Subcutaneous adipose tissue (tissue), 4 donors: Measurements from ENCODE around the gene SELENOM. TPM values are rescaled to one million over a fixed set of nuclear protein-coding genes. Genes with fewer than 3 reads are reported as not detected.

Experiments used
- total RNA-seq, 4 donors: library from RNA; depleted of rRNA; stranded (reverse); fragments of >200 nt; gene quantifications; one replicate each; pipeline ENCODE4 v1.1.0, GENCODE V29; 2016
- TF ChIP-seq, protein P1 (sequence below): fragments of 450-650 bp; IDR thresholded peaks from one replicate; pipeline ENCODE4 v1.5.1; 2016; ENCODE audit warnings: low read depth, mild to moderate bottlenecking, control low read depth, antibody characterized with exemption, moderate library complexity

The SELENOM gene
- total RNA-seq, 4 donors from 2014 or later = 226 to 360 (median 279) TPM

DNA sequence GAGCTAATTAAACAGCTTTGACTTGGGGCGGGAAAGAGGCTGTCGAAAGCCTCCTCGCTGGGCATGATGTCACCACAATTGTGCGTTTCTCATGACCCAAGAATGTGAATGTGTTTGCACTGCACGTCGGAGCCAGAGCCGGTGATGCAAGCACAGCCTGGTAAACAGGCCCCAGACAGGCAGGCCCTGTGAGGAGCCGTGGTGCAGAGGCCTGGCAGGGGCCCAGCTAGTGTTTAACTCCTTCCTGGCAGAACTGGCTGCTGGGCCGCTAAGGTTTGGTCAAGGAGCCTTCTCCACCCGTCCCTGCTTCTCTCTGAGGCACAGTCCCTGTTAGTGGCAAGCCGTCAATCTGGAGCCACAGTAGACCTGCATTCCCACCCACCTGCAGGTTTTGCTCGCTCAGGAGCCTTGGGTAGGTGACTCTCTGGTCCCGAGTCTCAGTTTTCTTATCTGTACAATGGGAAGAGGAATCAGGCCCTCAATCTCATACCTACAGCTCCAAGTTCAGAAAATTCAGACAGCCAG lies 51.7 kb downstream of the SELENOM start:
- TF ChIP-seq, protein P1, sequence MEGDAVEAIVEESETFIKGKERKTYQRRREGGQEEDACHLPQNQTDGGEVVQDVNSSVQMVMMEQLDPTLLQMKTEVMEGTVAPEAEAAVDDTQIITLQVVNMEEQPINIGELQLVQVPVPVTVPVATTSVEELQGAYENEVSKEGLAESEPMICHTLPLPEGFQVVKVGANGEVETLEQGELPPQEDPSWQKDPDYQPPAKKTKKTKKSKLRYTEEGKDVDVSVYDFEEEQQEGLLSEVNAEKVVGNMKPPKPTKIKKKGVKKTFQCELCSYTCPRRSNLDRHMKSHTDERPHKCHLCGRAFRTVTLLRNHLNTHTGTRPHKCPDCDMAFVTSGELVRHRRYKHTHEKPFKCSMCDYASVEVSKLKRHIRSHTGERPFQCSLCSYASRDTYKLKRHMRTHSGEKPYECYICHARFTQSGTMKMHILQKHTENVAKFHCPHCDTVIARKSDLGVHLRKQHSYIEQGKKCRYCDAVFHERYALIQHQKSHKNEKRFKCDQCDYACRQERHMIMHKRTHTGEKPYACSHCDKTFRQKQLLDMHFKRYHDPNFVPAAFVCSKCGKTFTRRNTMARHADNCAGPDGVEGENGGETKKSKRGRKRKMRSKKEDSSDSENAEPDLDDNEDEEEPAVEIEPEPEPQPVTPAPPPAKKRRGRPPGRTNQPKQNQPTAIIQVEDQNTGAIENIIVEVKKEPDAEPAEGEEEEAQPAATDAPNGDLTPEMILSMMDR = no peak

DNA sequence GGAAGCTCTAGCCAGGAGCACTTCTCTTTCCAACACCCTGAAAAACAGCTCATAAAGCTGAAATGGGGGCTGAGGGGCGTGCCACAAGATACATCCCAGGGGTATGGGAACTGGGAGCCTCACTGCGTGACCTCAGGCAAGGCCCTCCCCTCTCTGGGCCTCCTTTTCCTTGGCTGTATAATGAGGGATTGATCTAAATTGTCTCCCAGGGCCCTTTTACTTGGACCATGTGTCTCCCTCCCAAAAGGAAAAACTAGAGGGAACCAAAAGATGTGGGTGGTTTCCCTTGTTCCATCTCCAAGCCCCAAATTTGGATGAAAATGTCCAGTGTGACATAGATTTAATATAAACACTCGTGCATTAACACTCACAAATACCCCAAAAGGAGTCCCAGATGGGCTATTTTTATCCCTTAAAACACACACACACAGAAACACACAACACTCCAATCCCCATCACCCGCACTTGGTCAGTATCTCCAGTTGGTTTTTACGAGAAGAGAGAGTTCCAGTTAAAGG lies 52.2 kb downstream of the SELENOM start:
- TF ChIP-seq, protein P1 = no peak

Other genes with a start within 250 kb of the SELENOM start
- 10 to 100 TPM; 19.4 to 21.6 (median 20.9) TPM for gene MORC2, start 138.8 kb downstream of the SELENOM start, total RNA-seq
- gene TUG1, start 138.3 kb downstream of the SELENOM start, total RNA-seq = 10 to 100 TPM; 57.9 to 78.8 (median 71.1) TPM
- 100 to 1,000 TPM in 1 of 4 donors, 10 to 100 TPM in 3; 16.6 to 107 (median 19.4) TPM for gene SMTN, start 26.2 kb downstream of the SELENOM start, total RNA-seq
- not detected for gene INPP5J, start 15.4 kb upstream of the SELENOM start, total RNA-seq
- gene PLA2G3, start 32.9 kb upstream of the SELENOM start, total RNA-seq = not detected
- 10 to 100 TPM; 29.1 to 49.1 (median 32.6) TPM for gene RNF185, start 52.6 kb upstream of the SELENOM start, total RNA-seq
- 10 to 100 TPM; 15.4 to 26.4 (median 22.6) TPM for gene LIMK2, start 104.7 kb upstream of the SELENOM start, total RNA-seq
- 100 to 1,000 TPM in 2 of 4 donors, 10 to 100 TPM in 2; 39.9 to 179 (median 98.4) TPM for gene PIK3IP1, start 184.9 kb upstream of the SELENOM start, total RNA-seq
- 10 to 100 TPM; 10.0 to 17.9 (median 14.1) TPM for gene PATZ1, start 238.8 kb upstream of the SELENOM start, total RNA-seq